Hepatocyte (in vitro differentiated cells): ENCODE measurements around the gene UCP3.

Source experiments
- CTCF ChIP-seq: fragments of 200-600 bp; sonication (generic); IDR thresholded peaks from 2 replicates; pipeline ENCODE4 v1.5.1; 2016; ENCODE audit warnings: antibody characterized with exemption, mild to moderate bottlenecking; ENCODE audit not compliant: poor library complexity
- EZH2phosphoT487 ChIP-seq: fragments of 200-600 bp; sonication (generic); IDR thresholded peaks from one replicate; pipeline ENCODE4 v1.6.1; 2018; ENCODE audit warnings: antibody characterized with exemption, mild to moderate bottlenecking, low read depth, moderate library complexity; ENCODE audit not compliant: unreplicated experiment, severe bottlenecking

DNA sequence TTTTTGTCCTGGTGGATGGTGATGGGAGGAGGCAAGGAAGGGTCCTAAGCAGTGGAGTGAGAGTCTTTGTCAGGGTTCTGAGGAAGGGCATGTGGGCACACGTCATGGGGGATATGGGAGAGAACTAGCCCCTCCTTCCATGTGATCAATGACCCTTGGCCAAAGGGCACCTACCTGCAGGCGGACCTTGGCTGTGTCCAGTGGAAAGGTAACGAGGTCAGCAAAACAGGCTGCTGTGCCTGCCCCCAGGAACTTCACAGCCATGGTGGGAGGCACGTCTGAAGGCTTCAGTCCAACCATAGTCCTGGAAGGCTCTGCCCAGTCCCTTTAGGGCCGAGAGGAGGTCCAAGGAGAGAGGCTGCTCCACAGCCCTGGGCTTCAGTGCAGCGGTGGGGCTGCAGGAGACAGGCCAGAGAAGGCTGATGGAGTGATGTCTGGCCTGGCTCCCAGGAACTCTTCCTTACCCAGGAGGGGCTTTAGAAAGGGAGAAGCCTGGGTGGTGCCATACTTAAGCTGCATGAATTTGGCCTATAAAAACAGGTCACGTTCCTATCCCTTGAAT lies 2.1 kb downstream of the UCP3 start:
- TF ChIP-seq EZH2phosphoT487 (no peak), CTCF (no peak)
